SK-N-SH (cell line): Measurements from ENCODE around the gene UQCRHL. TPM values are rescaled to one million over a fixed set of nuclear protein-coding genes. Genes with fewer than 3 reads are reported as not detected.

Source experiments
- CHD2 ChIP-seq: fragments of 150-350 bp; IDR thresholded peaks from 2 replicates; pipeline ENCODE4 v1.6.1; 2018; ENCODE audit warnings: low read length; ENCODE audit not compliant: partially characterized antibody
- EP300 ChIP-seq, 2 experiments: IDR thresholded peaks; 2 replicates each; pipeline versions ENCODE4 v1.4.0 to v1.6.1; 2012; ENCODE audit warnings: borderline replicate concordance in 1 of 2, low read depth in 1 of 2, low read length in 1 of 2
- MXI1 ChIP-seq: IDR thresholded peaks from 2 replicates; pipeline ENCODE4 v1.6.1; 2012; ENCODE audit warnings: mild to moderate bottlenecking, low read depth, low read length, improper control_type of control experiment
- NFIC ChIP-seq: IDR thresholded peaks from 2 replicates; pipeline ENCODE4 v1.4.0; 2012; ENCODE audit warnings: borderline replicate concordance
- polyA plus RNA-seq, 3 experiments: library from polyadenylated mRNA; depleted of rRNA; stranded (reverse); fragments of >200 nt; gene quantifications; 2 replicates each; pipeline ENCODE4 v1.2.3, GENCODE V29; 2012

UQCRHL gene
- polyA plus RNA-seq, 1 of the 3 experiments (the other 2 are of a cell fraction) = 2.8 TPM

DNA sequence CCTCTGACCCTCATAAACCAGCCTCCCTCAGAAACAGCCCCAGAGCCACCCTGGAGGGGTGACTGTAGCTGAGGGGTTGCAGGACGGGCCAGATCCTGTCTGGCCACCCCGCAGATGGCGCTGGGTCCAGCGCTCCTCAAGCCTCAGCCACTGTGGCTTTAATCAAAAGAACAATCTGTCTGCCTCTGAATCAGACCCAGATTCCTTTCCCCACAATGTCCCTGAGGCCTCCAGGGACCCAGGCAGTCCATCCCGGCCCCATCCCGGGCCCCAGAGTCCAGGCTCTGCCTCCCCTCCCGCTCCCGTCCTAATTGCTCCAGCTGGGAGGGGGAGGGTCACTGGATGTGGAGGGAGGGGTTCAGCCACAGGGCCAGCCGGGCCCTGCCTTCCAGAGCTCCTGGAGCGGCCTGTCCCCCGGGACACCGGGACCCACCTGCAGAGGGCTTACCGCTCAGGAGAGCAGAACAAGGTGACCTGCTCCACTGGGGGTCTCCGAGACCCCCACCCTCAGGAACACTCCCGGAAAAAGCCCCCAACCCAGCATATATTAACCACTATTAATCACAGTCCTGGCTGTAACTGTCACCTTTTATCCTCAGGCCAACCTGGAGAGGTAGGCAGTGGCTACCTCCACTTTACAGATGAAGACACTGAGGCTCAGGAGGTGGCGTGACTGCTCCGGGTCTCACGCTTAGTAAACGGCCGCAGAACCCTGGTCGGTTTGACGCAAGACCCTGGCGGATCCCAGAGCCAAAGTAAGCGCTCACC lies 49.7 kb downstream of the UQCRHL start (continued):
- TF ChIP-seq EP300 (IDR thresholded peaks at IDR 0.05; ENCODE audit: borderline replicate concordance in 1 of 2, low read depth in 1 of 2, low read length in 1 of 2) = peak in 1 of 2 experiments; percentile 66; a peak in 2 of 4 replicates
- TF ChIP-seq MXI1 = peak; percentile 32
- TF ChIP-seq CHD2 = peak; percentile 37
- no peak for TF ChIP-seq NFIC

Other genes starting within 250 kb of the UQCRHL start
- gene AGMAT, start 222.6 kb downstream of the UQCRHL start, polyA plus RNA-seq (2012; rRNA removed) = 0.60 and 0.66 TPM in 2 replicates
- gene DDI2, start 190.2 kb downstream of the UQCRHL start, polyA plus RNA-seq (2012; rRNA removed) = 2.8 and 3.4 TPM in 2 replicates
- gene PLEKHM2, start 123.3 kb downstream of the UQCRHL start, polyA plus RNA-seq (2012; rRNA removed) = 37.0 and 38.9 TPM in 2 replicates
- gene SLC25A34, start 71.4 kb downstream of the UQCRHL start, polyA plus RNA-seq (2012; rRNA removed) = 1.2 and 1.4 TPM in 2 replicates
- not detected in 2 replicates for gene TMEM82, start 65.2 kb downstream of the UQCRHL start, polyA plus RNA-seq (2012; rRNA removed)
- gene FBLIM1, start 48.9 kb downstream of the UQCRHL start, polyA plus RNA-seq (2012; rRNA removed) = 89.8 and 93.8 TPM in 2 replicates
- 3.2 and 6.1 TPM in 2 replicates for gene SPEN, start 40.1 kb upstream of the UQCRHL start, polyA plus RNA-seq (2012; rRNA removed)
- gene ZBTB17, start 168.5 kb upstream of the UQCRHL start, polyA plus RNA-seq (2012; rRNA removed) = 54.1 and 56.4 TPM in 2 replicates
- gene SRARP, start 196.6 kb upstream of the UQCRHL start, polyA plus RNA-seq (2012; rRNA removed) = not detected in 2 replicates
- gene HSPB7, start 210.4 kb upstream of the UQCRHL start, polyA plus RNA-seq (2012; rRNA removed) = 0.05 and 0.23 TPM in 2 replicates
- gene CLCNKA, start 214.4 kb upstream of the UQCRHL start, polyA plus RNA-seq (2012; rRNA removed) = 0.03 TPM in 2 replicates
- 0.37 and 0.41 TPM in 2 replicates for gene CLCNKB, start 236.1 kb upstream of the UQCRHL start, polyA plus RNA-seq (2012; rRNA removed)